ENCODE data around the gene PLAGL2.

GRCh38 chr20:32159766-32160221, 47.7 kb downstream of the PLAGL2 start:
- TF ChIP-seq, protein P1, sequence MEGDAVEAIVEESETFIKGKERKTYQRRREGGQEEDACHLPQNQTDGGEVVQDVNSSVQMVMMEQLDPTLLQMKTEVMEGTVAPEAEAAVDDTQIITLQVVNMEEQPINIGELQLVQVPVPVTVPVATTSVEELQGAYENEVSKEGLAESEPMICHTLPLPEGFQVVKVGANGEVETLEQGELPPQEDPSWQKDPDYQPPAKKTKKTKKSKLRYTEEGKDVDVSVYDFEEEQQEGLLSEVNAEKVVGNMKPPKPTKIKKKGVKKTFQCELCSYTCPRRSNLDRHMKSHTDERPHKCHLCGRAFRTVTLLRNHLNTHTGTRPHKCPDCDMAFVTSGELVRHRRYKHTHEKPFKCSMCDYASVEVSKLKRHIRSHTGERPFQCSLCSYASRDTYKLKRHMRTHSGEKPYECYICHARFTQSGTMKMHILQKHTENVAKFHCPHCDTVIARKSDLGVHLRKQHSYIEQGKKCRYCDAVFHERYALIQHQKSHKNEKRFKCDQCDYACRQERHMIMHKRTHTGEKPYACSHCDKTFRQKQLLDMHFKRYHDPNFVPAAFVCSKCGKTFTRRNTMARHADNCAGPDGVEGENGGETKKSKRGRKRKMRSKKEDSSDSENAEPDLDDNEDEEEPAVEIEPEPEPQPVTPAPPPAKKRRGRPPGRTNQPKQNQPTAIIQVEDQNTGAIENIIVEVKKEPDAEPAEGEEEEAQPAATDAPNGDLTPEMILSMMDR (conservative IDR thresholded peaks at IDR 0.05; ENCODE audit: low read depth in 2 of 2) = no peak
- TF ChIP-seq EZH2 (IDR thresholded peaks at IDR 0.05; ENCODE audit: low read depth, unreplicated experiment) = no peak
- TF ChIP-seq EZH2phosphoT487 (IDR thresholded peaks at IDR 0.05; ENCODE audit: unreplicated experiment) = no peak
- no peak for TF ChIP-seq CREB1 (CRISPR knock-in tag; IDR thresholded peaks at IDR 0.05; ENCODE audit: low read depth)
- no peak for TF ChIP-seq POLR2AphosphoS5 (IDR thresholded peaks at IDR 0.05; ENCODE audit: low read depth)
- no peak for TF ChIP-seq JUNB (IDR thresholded peaks at IDR 0.05; ENCODE audit: unreplicated experiment)
- TF ChIP-seq ZNF462 (CRISPR knock-in tag; IDR thresholded peaks at IDR 0.05) = no peak
- TF ChIP-seq ZNF114 (CRISPR knock-in tag; IDR thresholded peaks at IDR 0.05) = no peak
- TF ChIP-seq NANOG (IDR thresholded peaks at IDR 0.05; ENCODE audit: borderline replicate concordance) = no peak
- TF ChIP-seq, protein P2, sequence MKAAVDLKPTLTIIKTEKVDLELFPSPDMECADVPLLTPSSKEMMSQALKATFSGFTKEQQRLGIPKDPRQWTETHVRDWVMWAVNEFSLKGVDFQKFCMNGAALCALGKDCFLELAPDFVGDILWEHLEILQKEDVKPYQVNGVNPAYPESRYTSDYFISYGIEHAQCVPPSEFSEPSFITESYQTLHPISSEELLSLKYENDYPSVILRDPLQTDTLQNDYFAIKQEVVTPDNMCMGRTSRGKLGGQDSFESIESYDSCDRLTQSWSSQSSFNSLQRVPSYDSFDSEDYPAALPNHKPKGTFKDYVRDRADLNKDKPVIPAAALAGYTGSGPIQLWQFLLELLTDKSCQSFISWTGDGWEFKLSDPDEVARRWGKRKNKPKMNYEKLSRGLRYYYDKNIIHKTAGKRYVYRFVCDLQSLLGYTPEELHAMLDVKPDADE (IDR thresholded peaks at IDR 0.05) = no peak
- no peak for TF ChIP-seq REST (IDR thresholded peaks at IDR 0.05; ENCODE audit: unreplicated experiment)

Data from GM23338 (cell line).